Right lobe of liver (tissue), 6 donors: Measurements from ENCODE around the gene PRKAR1B. TPM values are rescaled to one million over a fixed set of nuclear protein-coding genes. Genes with fewer than 3 reads are reported as not detected.

Experiments used
- ATAC-seq, 4 donors: fragments of 200-7000 bp; cut with Tn5 transposase; one replicate each; pipeline ENCODE4 v1.9.1; 2020; ENCODE audit warnings: mild to moderate bottlenecking in 4 of 4, moderate library complexity in 4 of 4
- DNase-seq, 3 donors: peaks; one replicate each; pipeline ENCODE4 v3.0.0-alpha.2; 2020
- H3K27ac ChIP-seq, 3 donors: fragments of 200-600 bp; one replicate each; pipeline ENCODE4 v1.8.0; 2022
- H3K27me3 ChIP-seq, 2 donors: fragments of 200-600 bp; one replicate each; pipeline ENCODE4 v1.8.0; 2022
- H3K36me3 ChIP-seq, 4 donors: fragments of 200-600 bp; sonication (generic) in 1 of 4; one replicate each; pipeline versions ENCODE4 v1.5.1 to v1.8.0; 2017 to 2022; ENCODE audit warnings: control low read depth in 1 of 4
- H3K4me1 ChIP-seq, 4 donors: fragments of 200-600 bp; sonication (generic) in 1 of 4; one replicate each; pipeline versions ENCODE4 v1.5.1 to v1.8.0; 2017 to 2022; ENCODE audit warnings: control low read depth in 1 of 4
- H3K4me3 ChIP-seq, 3 donors: fragments of 200-600 bp; one replicate each; pipeline ENCODE4 v1.8.0; 2022
- H3K9me3 ChIP-seq, 4 donors: fragments of 200-600 bp; sonication (generic) in 1 of 4; one replicate each; pipeline versions ENCODE4 v1.5.1 to v1.8.0; 2017 to 2022; ENCODE audit warnings: control low read depth in 1 of 4
- POLR2A ChIP-seq: fragments of 450-650 bp; IDR thresholded peaks from one replicate; pipeline ENCODE4 v1.6.1; 2017; ENCODE audit warnings: antibody characterized with exemption, mild to moderate bottlenecking
- WGBS: methylation state at CpG from one replicate; pipeline ENCODE4 v1.1.6; 2018; ENCODE audit warnings: low coverage, low lambda C conversion rate; ENCODE audit not compliant: insufficient coverage; ENCODE audit errors: missing lambda C conversion rate; 5-methylcytosine and 5-hydroxymethylcytosine counted together
- intact Hi-C, 2 donors: fragments of 100-400 bp; cut with DNase I; formaldehyde crosslinking; loops; one replicate each; pipeline versions ENCODE4 v1.11.2 to v1.14.1; 2022
- total RNA-seq, 6 experiments: library from RNA; depleted of rRNA in 2 of 6; stranded (reverse); fragments of >200 nt in 2 of 6; fragmentation: NEBNext Ultra II Directional in 3 of 6; extraction: Animal tissue kit (Norgen Biotek cat#: 25700) in 3 of 6; gene quantifications; one replicate each; pipeline versions ENCODE4 v1.1.0 to v1.2.4, GENCODE V29; 2016 to 2023
- TF ChIP-seq, protein P1 (sequence below), 4 donors: fragments of 200-600 bp in 3 of 4; fragments of 450-650 bp in 1 of 4; IDR thresholded peaks; one replicate each; pipeline versions ENCODE4 v1.5.1 to v1.8.0; 2016 to 2022; ENCODE audit warnings: antibody characterized with exemption in 4 of 4, mild to moderate bottlenecking in 2 of 4
- donor health status: DM: no; HTN: yes; CAD: no.
- donor health status: DM: no; HTN: no; CAD: no.
- donor health status: DM: no; HTN: no; CAD: no.
- donor health status: DM: no; HTN: yes; CAD: no.
- donor health status: DM: no; HTN: yes; CAD: no.

The PRKAR1B gene
- total RNA-seq, 6 experiments from 2014 or later = 4.7 to 20.8 (median 11.3) TPM

DNA sequence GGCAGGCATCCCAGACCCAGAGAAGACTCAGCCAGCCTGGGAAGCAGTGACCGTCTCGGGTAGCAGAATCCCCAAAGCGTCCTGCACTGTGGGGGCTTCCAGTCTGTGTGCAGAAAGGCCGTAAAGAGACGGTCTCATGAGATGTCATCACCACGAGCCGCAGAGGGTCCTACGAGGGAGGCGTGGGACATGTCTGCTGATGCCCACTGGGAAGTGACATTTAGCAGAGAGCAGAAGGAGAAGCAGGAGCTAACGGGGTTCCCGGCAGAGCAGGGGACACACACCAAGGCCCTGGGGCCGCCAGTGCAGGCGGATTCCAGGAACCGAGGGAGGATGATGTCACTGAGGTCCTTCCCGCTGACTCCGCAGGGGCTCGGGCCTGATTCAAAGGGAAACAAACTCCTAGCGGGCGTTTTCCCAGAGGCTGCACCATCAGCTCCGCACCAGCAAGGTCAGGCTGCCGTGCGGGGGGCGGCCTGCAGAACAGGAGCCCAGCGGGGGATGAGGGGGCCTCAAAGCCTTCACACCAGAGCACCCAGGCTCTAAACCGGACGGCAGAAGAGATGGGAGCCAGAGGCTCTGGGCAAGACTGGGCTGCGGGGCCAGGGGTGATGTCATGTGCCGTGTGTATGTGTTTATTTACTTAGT lies 122.1 kb downstream of the PRKAR1B start:
- intact Hi-C loops = no loop called here
- no peak for TF ChIP-seq POLR2A
- Histone ChIP-seq H3K27me3 (no peaks in the 10 kb centered on the region), H3K36me3 (no peaks in the 10 kb centered on the region), H3K4me1 (peaks cover 0 to 4% (median 0%) of the 10 kb centered on the region in 4 donors), H3K27ac (peak overlapping the region; percentile 75 to 87 (median 77)), H3K4me3 (no peak overlapping the region), H3K9me3 (no peaks in the 10 kb centered on the region)
- 68% methylated on average over 8 of the region's 28 CpGs for WGBS
- DNase-seq (peak; percentile 45 to 66 (median 48)), ATAC-seq (peak in 3 of 4 donors; percentile 3 to 49 (median 45))

DNA sequence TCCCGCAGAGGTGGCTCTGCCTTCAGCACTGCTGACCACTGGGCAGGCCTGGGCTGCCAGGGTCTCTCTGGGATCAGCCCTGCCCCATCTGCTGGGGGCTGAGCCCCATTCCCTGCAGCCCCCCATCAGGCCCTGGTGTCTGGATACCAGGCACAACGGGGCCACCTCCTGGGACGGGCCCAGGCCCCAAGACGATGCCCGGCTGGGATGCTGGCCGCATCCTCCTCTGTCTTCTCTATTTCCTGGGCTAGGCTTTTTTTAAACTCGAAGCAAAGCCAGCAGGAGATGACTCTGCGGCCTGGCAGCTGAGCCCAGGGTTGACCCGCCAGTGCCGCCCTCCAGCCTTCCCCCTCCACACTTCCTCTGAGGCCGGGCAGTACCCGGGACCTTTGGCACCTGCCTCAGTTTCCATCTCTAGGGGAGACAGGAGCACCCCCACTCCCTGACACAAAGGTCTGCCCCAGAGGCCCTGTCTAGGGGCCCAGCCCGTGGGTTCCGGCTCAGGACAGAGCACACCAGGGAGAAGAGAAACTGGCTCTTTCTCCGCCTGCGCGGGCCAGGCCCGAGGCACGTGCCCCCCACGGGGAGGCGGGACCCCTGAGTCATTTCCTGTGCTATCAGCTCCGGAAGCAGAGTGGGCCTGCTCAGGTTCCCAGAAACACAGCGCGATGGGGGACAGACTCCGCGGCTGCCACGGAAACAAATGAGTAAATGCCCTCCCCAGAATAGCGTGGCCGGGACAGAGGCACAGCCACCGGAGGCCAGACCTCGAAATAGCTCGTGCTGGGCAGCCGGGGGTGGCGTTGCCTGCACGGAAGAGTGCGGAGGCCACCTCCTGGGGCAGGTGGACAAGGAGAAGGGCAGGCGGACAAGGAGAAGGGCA lies 122.8 kb downstream of the PRKAR1B start:
- ATAC-seq = peak; percentile 78 to 86 (median 82)
- H3K36me3 ChIP-seq = no peaks in the 10 kb centered on the region
- intact Hi-C loops = no loop called here
- no peaks in the 10 kb centered on the region for H3K27me3 ChIP-seq
- peak; percentile 74 to 86 (median 84) for DNase-seq
- H3K9me3 ChIP-seq = no peaks in the 10 kb centered on the region
- H3K27ac ChIP-seq = peak overlapping the region; percentile 75 to 87 (median 77)
- H3K4me3 ChIP-seq = no peak overlapping the region
- WGBS = 50% methylated on average over 4 of the region's 37 CpGs
- peaks cover 0 to 4% (median 0%) of the 10 kb centered on the region in 4 donors for H3K4me1 ChIP-seq
- TF ChIP-seq POLR2A = peak; percentile 56
- TF ChIP-seq, protein P1, sequence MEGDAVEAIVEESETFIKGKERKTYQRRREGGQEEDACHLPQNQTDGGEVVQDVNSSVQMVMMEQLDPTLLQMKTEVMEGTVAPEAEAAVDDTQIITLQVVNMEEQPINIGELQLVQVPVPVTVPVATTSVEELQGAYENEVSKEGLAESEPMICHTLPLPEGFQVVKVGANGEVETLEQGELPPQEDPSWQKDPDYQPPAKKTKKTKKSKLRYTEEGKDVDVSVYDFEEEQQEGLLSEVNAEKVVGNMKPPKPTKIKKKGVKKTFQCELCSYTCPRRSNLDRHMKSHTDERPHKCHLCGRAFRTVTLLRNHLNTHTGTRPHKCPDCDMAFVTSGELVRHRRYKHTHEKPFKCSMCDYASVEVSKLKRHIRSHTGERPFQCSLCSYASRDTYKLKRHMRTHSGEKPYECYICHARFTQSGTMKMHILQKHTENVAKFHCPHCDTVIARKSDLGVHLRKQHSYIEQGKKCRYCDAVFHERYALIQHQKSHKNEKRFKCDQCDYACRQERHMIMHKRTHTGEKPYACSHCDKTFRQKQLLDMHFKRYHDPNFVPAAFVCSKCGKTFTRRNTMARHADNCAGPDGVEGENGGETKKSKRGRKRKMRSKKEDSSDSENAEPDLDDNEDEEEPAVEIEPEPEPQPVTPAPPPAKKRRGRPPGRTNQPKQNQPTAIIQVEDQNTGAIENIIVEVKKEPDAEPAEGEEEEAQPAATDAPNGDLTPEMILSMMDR (IDR thresholded peaks at IDR 0.05) = no peak

DNA sequence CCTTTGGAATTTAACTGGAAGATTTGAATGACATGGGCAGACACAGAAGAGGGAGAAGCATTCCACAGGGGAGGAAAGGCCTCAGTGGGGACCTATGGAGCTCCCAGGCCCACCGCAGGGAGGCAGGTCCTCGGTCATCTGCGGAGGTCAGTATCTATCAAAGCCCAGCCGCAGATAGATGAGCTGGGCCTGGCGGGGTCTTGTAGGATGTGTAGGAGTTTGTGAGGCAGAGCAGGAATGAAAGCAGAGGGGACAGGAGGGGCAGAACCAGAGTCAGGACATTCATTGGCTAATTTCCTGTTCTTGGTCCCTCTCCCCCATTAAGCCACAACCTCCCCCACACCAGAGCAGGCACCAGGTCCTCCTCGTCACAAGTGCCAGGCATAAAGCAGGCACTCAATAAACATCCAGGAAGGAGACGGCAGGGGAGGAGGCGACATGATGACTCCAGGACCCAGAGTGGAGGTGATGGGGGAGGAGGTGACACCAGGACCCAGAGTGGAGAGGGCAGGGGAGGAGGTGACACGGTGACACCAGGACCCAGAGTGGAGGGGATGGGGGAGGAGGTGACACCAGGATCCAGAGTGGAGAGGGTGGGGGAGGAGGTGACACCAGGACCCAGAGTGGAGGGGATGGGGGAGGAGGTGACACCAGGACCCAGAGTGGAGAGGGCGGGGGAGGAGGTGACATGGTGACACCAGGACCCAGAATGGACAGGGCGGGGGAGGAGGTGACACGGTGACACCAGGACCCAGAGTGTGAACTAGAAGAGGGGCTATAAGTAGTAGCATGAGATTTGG lies 123.7 kb downstream of the PRKAR1B start:
- intact Hi-C loops = no loop called here
- H3K36me3 ChIP-seq = no peaks in the 10 kb centered on the region
- peak in 1 of 3 donors; percentile 35 for DNase-seq
- no peaks in the 10 kb centered on the region for H3K27me3 ChIP-seq
- no peak for TF ChIP-seq POLR2A
- TF ChIP-seq, protein P1 (IDR thresholded peaks at IDR 0.05) = no peak
- peaks cover 0 to 4% (median 0%) of the 10 kb centered on the region in 4 donors for H3K4me1 ChIP-seq
- no peak overlapping the region for H3K4me3 ChIP-seq
- 91% methylated on average over 3 of the region's 12 CpGs for WGBS
- H3K9me3 ChIP-seq = no peaks in the 10 kb centered on the region
- peak overlapping the region; percentile 75 to 87 (median 77) for H3K27ac ChIP-seq
- ATAC-seq = no peak

DNA sequence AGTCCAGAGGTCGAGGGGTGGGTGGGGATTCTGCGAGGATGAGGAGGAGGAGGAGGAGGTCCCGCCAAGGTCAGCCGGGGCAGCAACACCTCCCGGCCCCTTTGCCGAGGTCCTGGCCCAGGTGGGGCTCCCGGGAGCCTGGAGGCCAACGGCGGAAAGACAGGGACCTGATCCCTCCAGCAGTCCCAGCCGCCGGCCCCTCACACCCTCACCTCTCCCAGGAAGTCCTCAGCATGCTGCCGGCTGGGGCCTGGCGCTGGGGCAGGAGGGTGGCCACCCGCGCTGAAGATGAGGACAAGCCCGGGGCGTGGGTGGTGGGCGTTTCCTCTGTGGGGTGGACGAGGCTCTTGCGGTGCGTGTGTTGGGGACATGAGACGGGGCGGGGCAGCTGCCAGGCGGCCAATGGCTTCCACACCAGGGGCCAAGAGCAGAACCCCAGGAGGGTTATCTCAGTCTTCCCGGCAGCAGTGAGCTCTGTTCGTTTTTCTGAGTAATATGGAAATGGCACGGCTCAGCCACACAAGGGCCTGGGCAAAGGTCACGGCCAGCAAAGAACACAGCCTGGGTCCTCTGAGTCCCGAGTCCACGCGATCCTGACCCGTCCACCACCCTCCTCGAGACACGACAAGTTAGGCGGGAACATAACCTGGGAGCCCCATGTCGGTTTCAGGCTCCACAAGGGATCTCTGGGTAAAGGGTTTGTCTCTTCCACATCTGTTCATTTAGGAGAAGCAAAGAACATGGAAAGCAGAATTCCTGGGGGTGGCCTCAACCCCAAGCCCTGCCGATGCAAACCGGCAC lies 124.5 kb downstream of the PRKAR1B start:
- no peak overlapping the region for H3K4me3 ChIP-seq
- H3K9me3 ChIP-seq = no peaks in the 10 kb centered on the region
- DNase-seq (peak in 2 of 3 donors; percentile 52 to 60), ATAC-seq (peak in 2 of 4 donors; percentile 3 to 25)
- intact Hi-C loops = no loop called here
- WGBS = 73% methylated on average over 4 of the region's 38 CpGs
- TF ChIP-seq POLR2A = no peak
- TF ChIP-seq, protein P1 (IDR thresholded peaks at IDR 0.05) = no peak
- H3K36me3 ChIP-seq = no peaks in the 10 kb centered on the region
- H3K27ac ChIP-seq = peak overlapping the region; percentile 15 to 87 (median 37)
- peaks cover 0 to 4% (median 0%) of the 10 kb centered on the region in 4 donors for H3K4me1 ChIP-seq
- no peaks in the 10 kb centered on the region for H3K27me3 ChIP-seq
